H1 (cell line): ENCODE data around the gene RNMT. TPM values are rescaled to one million over a fixed set of nuclear protein-coding genes. Genes with fewer than 3 reads are reported as not detected.

Experiments used
- CTCF ChIA-PET: fragments of 300-600 bp; sonication (Branson Sonifier 250); formaldehyde crosslinking; loops from one replicate; lab custom pipeline; 2021; ENCODE audit not compliant: partially characterized antibody; lab: Charles Lee
- POLR2A ChIA-PET: fragments of 300-600 bp; sonication (Branson Sonifier 250); formaldehyde crosslinking; loops from one replicate; lab custom pipeline; 2021; ENCODE audit warnings: inconsistent platforms; ENCODE audit not compliant: partially characterized antibody; lab: Charles Lee
- DNase-seq, 2 experiments: peaks; one replicate each; pipeline versions ENCODE4 v3.0.0 to v3.0.0-alpha.2; 2010 to 2022; ENCODE audit warnings: low spot score in 2 of 2, low read depth in 1 of 2, mixed read lengths in 1 of 2
- FAIRE-seq: peaks from 2 replicates; lab custom pipeline; 2011; peaks lifted over from hg19 to GRCh38; lab: Jason Lieb, UNC
- H2AFZ ChIP-seq: 2 replicates; pipeline ENCODE4 v1.8.1; 2012; ENCODE audit warnings: low read length, inconsistent platforms
- H2AK5ac ChIP-seq: 2 replicates; pipeline ENCODE4 v1.6.1; 2013; ENCODE audit warnings: low read depth, low read length
- H2BK120ac ChIP-seq: replicated peaks from 2 replicates; pipeline ENCODE3; 2013; ENCODE audit warnings: low read depth, low read length, inconsistent platforms
- H2BK12ac ChIP-seq: 2 replicates; pipeline ENCODE4 v1.6.1; 2013; ENCODE audit warnings: low read depth, low read length
- H2BK15ac ChIP-seq: 2 replicates; pipeline ENCODE4 v1.6.1; 2013; ENCODE audit warnings: low read length
- H2BK20ac ChIP-seq: 2 replicates; pipeline ENCODE4 v1.6.1; 2013; ENCODE audit warnings: low read length
- H2BK5ac ChIP-seq: 2 replicates; pipeline ENCODE4 v1.6.1; 2013; ENCODE audit warnings: low read depth, low read length
- H3K14ac ChIP-seq: 2 replicates; pipeline ENCODE4 v1.6.1; 2013; ENCODE audit warnings: inconsistent platforms; ENCODE audit not compliant: insufficient read length
- H3K18ac ChIP-seq: 2 replicates; pipeline ENCODE4 v1.6.1; 2013; ENCODE audit warnings: low read length; ENCODE audit errors: extremely low read depth
- H3K23ac ChIP-seq: 2 replicates; pipeline ENCODE4 v1.6.1; 2013; ENCODE audit warnings: inconsistent platforms; ENCODE audit not compliant: insufficient read length
- H3K23me2 ChIP-seq: 2 replicates; pipeline ENCODE4 v1.6.1; 2013; ENCODE audit warnings: low read depth, low read length
- H3K27ac ChIP-seq: 2 replicates; pipeline ENCODE4 v1.6.1; 2011; ENCODE audit warnings: low read depth, low read length, inconsistent platforms
- H3K27me3 ChIP-seq, 4 experiments: replicated peaks in 1 of 4; 1 replicate in 1 of 4; 2 replicates in 3 of 4; pipeline versions ENCODE4 v1.6.1 to v1.8.1; 2011 to 2013; ENCODE audit warnings: low read length in 3 of 4, mild to moderate bottlenecking in 3 of 4, inconsistent platforms in 2 of 4, mixed read lengths in 2 of 4, moderate library complexity in 1 of 4; ENCODE audit not compliant: control insufficient read depth in 3 of 4, insufficient read depth in 3 of 4; ENCODE audit errors: extremely low read depth in 1 of 4
- H3K36me3 ChIP-seq, 4 experiments: 2 replicates each; pipeline versions ENCODE4 v1.6.1 to v1.8.1; 2011 to 2013; ENCODE audit warnings: mild to moderate bottlenecking in 4 of 4, low read length in 3 of 4, moderate library complexity in 2 of 4, control low read depth in 1 of 4, inconsistent platforms in 1 of 4; ENCODE audit not compliant: insufficient read depth in 4 of 4, control insufficient read depth in 2 of 4
- H3K4ac ChIP-seq: replicated peaks from 2 replicates; pipeline ENCODE3; 2013; ENCODE audit warnings: low read length, low read depth, mixed read lengths, inconsistent platforms; ENCODE audit not compliant: insufficient read length
- H3K4me1 ChIP-seq, 4 experiments: replicated peaks in 1 of 4; 1 replicate in 1 of 4; 2 replicates in 3 of 4; pipeline versions ENCODE4 v1.6.1 to v1.8.1; 2011 to 2013; ENCODE audit warnings: low read length in 3 of 4, inconsistent platforms in 2 of 4, mixed read lengths in 1 of 4; ENCODE audit not compliant: insufficient read depth in 4 of 4, control insufficient read depth in 3 of 4
- H3K4me2 ChIP-seq, 2 experiments: 2 replicates each; pipeline versions ENCODE4 v1.6.1 to v1.8.1; 2011 to 2013; ENCODE audit warnings: low read depth in 2 of 2, low read length in 2 of 2, control low read depth in 1 of 2, inconsistent platforms in 1 of 2, mild to moderate bottlenecking in 1 of 2; ENCODE audit not compliant: insufficient read depth in 1 of 2
- H3K4me3 ChIP-seq, 4 experiments: fragments of 200-600, 300-600 bp in 1 of 4; sonication (generic), shearing (Covaris generic), sonication (Bioruptor Twin) in 1 of 4; 2 replicates each; pipeline versions ENCODE4 v1.5.1 to v1.8.1; 2011 to 2016; ENCODE audit warnings: low read length in 4 of 4, low read depth in 3 of 4, control low read depth in 2 of 4, inconsistent platforms in 2 of 4, mild to moderate bottlenecking in 2 of 4, mixed read lengths in 1 of 4, moderate library complexity in 1 of 4; ENCODE audit not compliant: insufficient read depth in 2 of 4; ENCODE audit errors: extremely low read depth in 1 of 4
- H3K56ac ChIP-seq: replicated peaks from 2 replicates; pipeline ENCODE3; 2013; ENCODE audit warnings: low read depth, mild to moderate bottlenecking, mixed read lengths, low read length, inconsistent platforms; ENCODE audit not compliant: insufficient read length
- H3K79me1 ChIP-seq: 2 replicates; pipeline ENCODE4 v1.6.1; 2013; ENCODE audit warnings: low read depth, low read length, control low read depth
- H3K79me2 ChIP-seq, 2 experiments: 2 replicates each; pipeline versions ENCODE4 v1.6.1 to v1.8.1; 2012 to 2013; ENCODE audit warnings: low read length in 2 of 2, mild to moderate bottlenecking in 2 of 2, inconsistent platforms in 1 of 2; ENCODE audit not compliant: insufficient read depth in 2 of 2, control insufficient read depth in 1 of 2
- H3K9ac ChIP-seq, 4 experiments: replicated peaks in 1 of 4; 1 replicate in 1 of 4; 2 replicates in 3 of 4; pipeline versions ENCODE4 v1.6.1 to v1.8.1; 2011 to 2013; ENCODE audit warnings: low read depth in 3 of 4, low read length in 3 of 4, control low read depth in 2 of 4, mild to moderate bottlenecking in 2 of 4, moderate library complexity in 2 of 4, inconsistent platforms in 1 of 4; ENCODE audit errors: extremely low read depth in 1 of 4
- H3K9me3 ChIP-seq, 2 experiments: 2 replicates each; pipeline versions ENCODE4 v1.6.1 to v1.8.1; 2012 to 2013; ENCODE audit warnings: mild to moderate bottlenecking in 2 of 2, moderate library complexity in 2 of 2, control low read depth in 1 of 2, inconsistent platforms in 1 of 2, low read depth in 1 of 2, low read length in 1 of 2, mixed read lengths in 1 of 2; ENCODE audit not compliant: insufficient read depth in 2 of 2
- H4K20me1 ChIP-seq, 2 experiments: replicated peaks in 1 of 2; 2 replicates each; pipeline versions ENCODE3 to v1.8.1; 2011 to 2013; ENCODE audit warnings: inconsistent platforms in 2 of 2, low read length in 2 of 2, mild to moderate bottlenecking in 1 of 2; ENCODE audit not compliant: insufficient read depth in 2 of 2, control insufficient read depth in 1 of 2
- H4K5ac ChIP-seq: 2 replicates; pipeline ENCODE4 v1.6.1; 2013; ENCODE audit warnings: low read length, low read depth, mixed read lengths, inconsistent platforms; ENCODE audit not compliant: insufficient read length
- H4K8ac ChIP-seq: 2 replicates; pipeline ENCODE4 v1.8.0; 2013; ENCODE audit warnings: mild to moderate bottlenecking, moderate library complexity, low read length, inconsistent platforms; ENCODE audit not compliant: insufficient read depth; ENCODE audit errors: extremely low read depth
- H4K91ac ChIP-seq: replicated peaks from 2 replicates; pipeline ENCODE3; 2013; ENCODE audit warnings: low read length, mixed read lengths, inconsistent platforms; ENCODE audit not compliant: insufficient read length
- CREB1 ChIP-seq: IDR thresholded peaks from 2 replicates; pipeline ENCODE4 v1.6.1; 2012; ENCODE audit warnings: inconsistent platforms
- KDM5A ChIP-seq: fragments of 200-600 bp; IDR thresholded peaks from 2 replicates; pipeline ENCODE4 v1.7.1; 2012; ENCODE audit warnings: mild to moderate bottlenecking, low read length, inconsistent platforms, mixed read lengths
- RNF2 ChIP-seq: fragments of 200-900, 300-1000 bp; sonication (generic); IDR thresholded peaks from 2 replicates; pipeline ENCODE4 v1.7.1; 2016; ENCODE audit warnings: borderline replicate concordance, low read depth, mild to moderate bottlenecking, antibody characterized with exemption, low read length; ENCODE audit not compliant: poor library complexity, severe bottlenecking; ENCODE audit errors: missing control alignments
- SIX5 ChIP-seq: IDR thresholded peaks from 2 replicates; pipeline ENCODE4 v1.6.1; 2011; ENCODE audit warnings: mild to moderate bottlenecking, low read depth, low read length
- TAF1 ChIP-seq: IDR thresholded peaks from 2 replicates; pipeline ENCODE4 v1.6.1; 2011; ENCODE audit warnings: mild to moderate bottlenecking, low read depth, low read length
- TEAD4 ChIP-seq: IDR thresholded peaks from 2 replicates; pipeline ENCODE4 v1.6.1; 2012; ENCODE audit warnings: low read depth, low read length, inconsistent platforms, mixed read lengths
- WGBS, 2 experiments: shearing (Covaris generic) in 1 of 2; methylation state at CpG; one replicate each; pipeline versions ENCODE4 v1.1.6 to v1.1.7; 2013 to 2015; ENCODE audit warnings: low lambda C conversion rate in 2 of 2, mixed read lengths in 2 of 2, inconsistent platforms in 1 of 2, low coverage in 1 of 2, missing lambda C conversion rate in 1 of 2; ENCODE audit not compliant: insufficient replicate concordance in 2 of 2, insufficient coverage in 1 of 2, insufficient read length in 1 of 2; ENCODE audit errors: extremely low coverage in 1 of 2, missing lambda C conversion rate in 1 of 2; 5-methylcytosine and 5-hydroxymethylcytosine counted together
- polyA plus RNA-seq, 7 experiments: library from polyadenylated mRNA; depleted of rRNA in 3 of 7; stranded (reverse) in 5 of 7; unstranded in 2 of 7; fragments of >200 nt in 5 of 7; fragments of 200-250 nt in 2 of 7; gene quantifications; 1 replicate in 5 of 7; 2 replicates in 1 of 7; 4 replicates in 1 of 7; pipeline versions ENCODE4 v1.2.1 to v1.2.3, GENCODE V29; 2011 to 2013; ENCODE audit warnings: missing spikeins in 2 of 7, mixed read lengths in 2 of 7
- total RNA-seq: library from RNA; stranded (reverse); fragmentation: NEBNext Ultra II Directional; extraction: Animal tissue kit (Norgen Biotek cat#: 25700); gene quantifications from 2 replicates; pipeline ENCODE4 v1.2.1, GENCODE V29; 2021
- TF ChIP-seq, protein P1 (sequence below): IDR thresholded peaks from 2 replicates; pipeline ENCODE4 v1.6.1; 2012; ENCODE audit warnings: low read length, inconsistent platforms

RNMT gene
- total and polyA plus RNA-seq, 2 of the 8 experiments (the other 6 are each of a cell fraction or from before 2014, with no cell fraction given): 25.3 to 63.5 TPM

DNA sequence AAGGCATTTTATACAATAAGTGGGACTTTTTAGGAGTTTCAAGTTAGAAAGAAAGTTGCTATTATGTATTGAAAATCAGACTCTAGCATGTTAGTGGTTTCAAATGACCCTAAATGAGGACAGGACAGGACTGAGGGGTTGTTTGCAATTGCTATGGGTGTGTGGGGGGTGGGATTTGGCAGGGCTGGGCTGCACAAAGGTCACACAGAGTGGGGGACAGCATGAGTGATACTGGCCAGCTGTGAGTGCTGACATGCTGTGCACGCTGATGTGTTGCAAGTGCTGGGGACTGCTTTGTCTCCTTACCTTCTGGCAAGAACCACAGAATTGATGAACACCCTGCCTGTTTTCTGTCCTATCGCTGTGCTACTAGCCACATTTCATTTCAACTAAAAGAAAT is 29.8 kb downstream of the RNMT start:
- Histone ChIP-seq H3K79me2 (no peaks in the 10 kb centered on the region), H3K23me2 (no peaks in the 10 kb centered on the region), H2BK120ac (no peak overlapping the region), H3K27ac (no peak overlapping the region), H2BK15ac (no peak overlapping the region), H3K9me3 (no peaks in the 10 kb centered on the region), H2AFZ (no peak overlapping the region), H3K56ac (no peak overlapping the region), H2BK20ac (no peak overlapping the region), H2BK5ac (no peak overlapping the region), H3K79me1 (no peaks in the 10 kb centered on the region), H3K9ac (no peak overlapping the region), H3K23ac (no peak overlapping the region), H4K8ac (no peak overlapping the region), H3K36me3 (peaks cover 3 to 52% (median 29%) of the 10 kb centered on the region in 4 experiments), H3K4ac (no peak overlapping the region), H3K4me2 (no peak overlapping the region), H3K4me3 (no peak overlapping the region), H3K4me1 (no peaks in the 10 kb centered on the region), H2BK12ac (no peak overlapping the region), H3K27me3 (no peaks in the 10 kb centered on the region), H3K14ac (no peak overlapping the region), H4K91ac (no peak overlapping the region), H4K5ac (no peak overlapping the region), H2AK5ac (no peak overlapping the region), H4K20me1 (no peaks in the 10 kb centered on the region), H3K18ac (no peak overlapping the region)
- POLR2A ChIA-PET: no interaction called here
- FAIRE-seq (no peak), DNase-seq (no peak)
- CTCF ChIA-PET: no interaction called here
- 97% methylated on average over 2 of the region's 2 CpGs; no CpG with 5 or more reads in 1 of the 2 experiments for WGBS, 2 experiments
- no peak for TF ChIP-seq CREB1
- no peak for TF ChIP-seq TEAD4
- no peak for TF ChIP-seq TAF1
- no peak for TF ChIP-seq SIX5
- no peak for TF ChIP-seq RNF2
- TF ChIP-seq KDM5A: no peak
- TF ChIP-seq, protein P1, sequence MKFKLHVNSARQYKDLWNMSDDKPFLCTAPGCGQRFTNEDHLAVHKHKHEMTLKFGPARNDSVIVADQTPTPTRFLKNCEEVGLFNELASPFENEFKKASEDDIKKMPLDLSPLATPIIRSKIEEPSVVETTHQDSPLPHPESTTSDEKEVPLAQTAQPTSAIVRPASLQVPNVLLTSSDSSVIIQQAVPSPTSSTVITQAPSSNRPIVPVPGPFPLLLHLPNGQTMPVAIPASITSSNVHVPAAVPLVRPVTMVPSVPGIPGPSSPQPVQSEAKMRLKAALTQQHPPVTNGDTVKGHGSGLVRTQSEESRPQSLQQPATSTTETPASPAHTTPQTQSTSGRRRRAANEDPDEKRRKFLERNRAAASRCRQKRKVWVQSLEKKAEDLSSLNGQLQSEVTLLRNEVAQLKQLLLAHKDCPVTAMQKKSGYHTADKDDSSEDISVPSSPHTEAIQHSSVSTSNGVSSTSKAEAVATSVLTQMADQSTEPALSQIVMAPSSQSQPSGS: no peak
